DOHH2 (cell line): Measurements from ENCODE around the gene MXD4.

ENCODE experiments used
- CTCF ChIP-seq: fragments of 200-600 bp; sonication (generic); IDR thresholded peaks from one replicate; pipeline ENCODE4 v1.5.1; 2014; ENCODE audit warnings: antibody characterized with exemption, mild to moderate bottlenecking, low read depth, low read length; ENCODE audit not compliant: poor library complexity, severe bottlenecking
- EZH2phosphoT487 ChIP-seq: fragments of 200-600 bp; sonication (generic); IDR thresholded peaks from 2 replicates; pipeline ENCODE4 v1.6.1; 2017; ENCODE audit warnings: borderline replicate concordance, mild to moderate bottlenecking, antibody characterized with exemption, low read length, moderate library complexity, mixed read lengths

- TF ChIP-seq EZH2phosphoT487: no peak
- no peak for TF ChIP-seq CTCF
Observed at GRCh38 chr4:2301225-2301642, 39.3 kb upstream of the MXD4 start.
